Uterus (tissue), 2 donors: ENCODE data around the gene PUS1.

Experiments used
- POLR2A ChIP-seq, 2 donors: fragments of 450-650 bp; IDR thresholded peaks; one replicate each; pipeline ENCODE4 v1.6.1; 2016; ENCODE audit warnings: antibody characterized with exemption in 2 of 2, mild to moderate bottlenecking in 1 of 2, moderate library complexity in 1 of 2
- TF ChIP-seq, protein P1 (sequence below), 4 experiments: fragments of 200-600 bp in 2 of 4; fragments of 450-650 bp in 2 of 4; sonication (generic) in 2 of 4; IDR thresholded peaks; one replicate each; pipeline ENCODE4 v1.5.1; 2016 to 2019; ENCODE audit warnings: antibody characterized with exemption in 4 of 4, mild to moderate bottlenecking in 2 of 4, moderate library complexity in 1 of 4

DNA sequence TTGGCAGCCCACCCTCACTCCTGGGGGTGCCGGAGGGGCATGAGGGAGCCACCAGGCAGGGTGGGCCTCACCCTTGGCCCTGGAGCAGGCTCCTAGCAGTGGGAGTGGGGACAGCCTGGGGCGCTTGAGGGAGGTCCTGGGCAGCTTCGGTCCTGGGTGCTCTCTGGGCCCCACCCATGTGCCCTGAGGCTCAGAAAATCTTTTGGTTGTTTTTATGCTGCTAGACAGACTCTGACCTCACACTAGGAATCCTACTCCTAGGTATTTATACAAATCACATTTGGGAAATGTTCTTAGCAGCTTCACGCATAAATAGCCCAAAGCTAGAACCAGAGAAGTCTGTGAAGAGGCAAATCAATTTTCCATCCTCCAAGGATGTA, 45.6 kb upstream of the PUS1 start:
- TF ChIP-seq, protein P1, sequence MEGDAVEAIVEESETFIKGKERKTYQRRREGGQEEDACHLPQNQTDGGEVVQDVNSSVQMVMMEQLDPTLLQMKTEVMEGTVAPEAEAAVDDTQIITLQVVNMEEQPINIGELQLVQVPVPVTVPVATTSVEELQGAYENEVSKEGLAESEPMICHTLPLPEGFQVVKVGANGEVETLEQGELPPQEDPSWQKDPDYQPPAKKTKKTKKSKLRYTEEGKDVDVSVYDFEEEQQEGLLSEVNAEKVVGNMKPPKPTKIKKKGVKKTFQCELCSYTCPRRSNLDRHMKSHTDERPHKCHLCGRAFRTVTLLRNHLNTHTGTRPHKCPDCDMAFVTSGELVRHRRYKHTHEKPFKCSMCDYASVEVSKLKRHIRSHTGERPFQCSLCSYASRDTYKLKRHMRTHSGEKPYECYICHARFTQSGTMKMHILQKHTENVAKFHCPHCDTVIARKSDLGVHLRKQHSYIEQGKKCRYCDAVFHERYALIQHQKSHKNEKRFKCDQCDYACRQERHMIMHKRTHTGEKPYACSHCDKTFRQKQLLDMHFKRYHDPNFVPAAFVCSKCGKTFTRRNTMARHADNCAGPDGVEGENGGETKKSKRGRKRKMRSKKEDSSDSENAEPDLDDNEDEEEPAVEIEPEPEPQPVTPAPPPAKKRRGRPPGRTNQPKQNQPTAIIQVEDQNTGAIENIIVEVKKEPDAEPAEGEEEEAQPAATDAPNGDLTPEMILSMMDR (IDR thresholded peaks at IDR 0.05): no peak
- no peak for TF ChIP-seq POLR2A (IDR thresholded peaks at IDR 0.05)
